NCI-H146 treated with DMSO at 0.1 percent for 48 hours (cell line): ENCODE data around the gene ECE1.
"Not testable (repeated sequence)": the region's sequence is repeated elsewhere in the genome, so short reads cannot be mapped to it uniquely, and the experiment has no call there.

Experiments used
- DNase-seq: peaks from one replicate; lab custom pipeline; 2025; ENCODE audit not compliant: unreplicated experiment; lab: John Stamatoyannopoulos, UW

The ECE1 gene

GRCh38 chr1:21188235-21188634, 102.0 kb downstream of the ECE1 start:
- DNase-seq: no peak

- no peak for DNase-seq
Observed at GRCh38 chr1:21185221-21185731, 105.0 kb downstream of the ECE1 start.

- DNase-seq: no peak
Observed at GRCh38 chr1:21184276-21184675, 106.0 kb downstream of the ECE1 start.

- no peak for DNase-seq
Observed at GRCh38 chr1:21182181-21182731, 108.0 kb downstream of the ECE1 start.

- DNase-seq: not testable (repeated sequence)
Observed at GRCh38 chr1:21178271-21178670, 112.0 kb downstream of the ECE1 start.

GRCh38 chr1:21176586-21177555, 113.4 kb downstream of the ECE1 start, which contains the start of gene EIF4G3:
Gene EIF4G3 (minus strand): TSS chr1:21176897. CDS start chr1:21002742, 174,155 bp downstream.
- peak; percentile 84 for DNase-seq

- no peak for DNase-seq
Observed at GRCh38 chr1:21175670-21176581, 114.3 kb downstream of the ECE1 start.

GRCh38 chr1:21175324-21175669, 115.0 kb downstream of the ECE1 start:
- DNase-seq: no peak

- DNase-seq: no peak
Observed at GRCh38 chr1:21174654-21175323, 115.5 kb downstream of the ECE1 start.

GRCh38 chr1:21174230-21174629, 116.0 kb downstream of the ECE1 start:
- DNase-seq: no peak

GRCh38 chr1:21173096-21173495, 117.2 kb downstream of the ECE1 start:
- not testable (repeated sequence) for DNase-seq

GRCh38 chr1:21170837-21171236, 119.4 kb downstream of the ECE1 start:
- not testable (repeated sequence) for DNase-seq

- no peak for DNase-seq
Observed at GRCh38 chr1:21168444-21168843, 121.8 kb downstream of the ECE1 start.
